NCI-H82 treated with DMSO at 0.1 percent for 48 hours (cell line): ENCODE results near the gene NET1.
"Not testable (repeated sequence)": the region's sequence is repeated elsewhere in the genome, so short reads cannot be mapped to it uniquely, and the experiment has no call there.

ENCODE experiments used
- DNase-seq: peaks from one replicate; lab custom pipeline; 2025; ENCODE audit not compliant: unreplicated experiment; lab: John Stamatoyannopoulos, UW

NET1 gene

GRCh38 chr10:5412277-5412941 lies at the start of gene NET1:
Gene NET1, plus strand, starts transcription at chr10:5412557. Its CDS starts 136 bp downstream, at chr10:5412693.
- DNase-seq = peak; percentile 72

GRCh38 chr10:5362873-5363272 lies 49.5 kb upstream of the NET1 start:
- DNase-seq = no peak

GRCh38 chr10:5364374-5364773 lies 48.0 kb upstream of the NET1 start:
- DNase-seq = no peak

GRCh38 chr10:5364890-5365338 lies 47.4 kb upstream of the NET1 start, which contains the start of gene UCN3:
Gene UCN3, plus strand, starts transcription at chr10:5364966. Its CDS starts 8,755 bp downstream, at chr10:5373721.
- DNase-seq = no peak

GRCh38 chr10:5365928-5366327 lies 46.4 kb upstream of the NET1 start:
- DNase-seq = no peak

- DNase-seq = no peak
These were observed 42.8 kb upstream of the NET1 start for GRCh38 chr10:5369362-5370158.

- DNase-seq = no peak
These were observed 41.6 kb upstream of the NET1 start for GRCh38 chr10:5370493-5371352.

GRCh38 chr10:5373307-5373706 lies 39.0 kb upstream of the NET1 start:
- DNase-seq = no peak

- no peak for DNase-seq
These were observed 38.3 kb upstream of the NET1 start for GRCh38 chr10:5373891-5374611.

GRCh38 chr10:5376450-5376849 lies 35.9 kb upstream of the NET1 start:
- DNase-seq = no peak

GRCh38 chr10:5379202-5379601 lies 33.2 kb upstream of the NET1 start:
- DNase-seq = not testable (repeated sequence)

- not testable (repeated sequence) for DNase-seq
These were observed 32.0 kb upstream of the NET1 start for GRCh38 chr10:5380395-5380794.

- no peak for DNase-seq
These were observed 31.2 kb upstream of the NET1 start for GRCh38 chr10:5381187-5381586.

- no peak for DNase-seq
These were observed 27.1 kb upstream of the NET1 start for GRCh38 chr10:5385224-5385623.

GRCh38 chr10:5387169-5387568 lies 25.2 kb upstream of the NET1 start:
- DNase-seq = no peak

- DNase-seq = no peak
These were observed 21.7 kb upstream of the NET1 start for GRCh38 chr10:5390607-5391205.

- no peak for DNase-seq
These were observed 20.6 kb upstream of the NET1 start for GRCh38 chr10:5391790-5392189.

GRCh38 chr10:5393529-5393928 lies 18.8 kb upstream of the NET1 start:
- DNase-seq = no peak

- DNase-seq = no peak
These were observed 17.2 kb upstream of the NET1 start for GRCh38 chr10:5395168-5395567.

GRCh38 chr10:5396556-5397300 lies 15.6 kb upstream of the NET1 start:
- no peak for DNase-seq
